Ascending aorta (tissue), 2 donors: ENCODE data around the gene RBM44. TPM values are rescaled to one million over a fixed set of nuclear protein-coding genes. Genes with fewer than 3 reads are reported as not detected.
"Not testable (repeated sequence)": the region's sequence is repeated elsewhere in the genome, so short reads cannot be mapped to it uniquely, and the experiment has no call there.

Source experiments
- DNase-seq, 2 donors: peaks; one replicate each; pipeline ENCODE4 v3.0.0-alpha.2; 2019; ENCODE audit warnings: low spot score in 2 of 2
- H3K27ac ChIP-seq, 2 donors: fragments of 200-600 bp; sonication (generic); one replicate each; pipeline ENCODE4 v1.5.1; 2016 to 2017; ENCODE audit warnings: mild to moderate bottlenecking in 1 of 2
- H3K27me3 ChIP-seq: fragments of 200-600 bp; sonication (generic); one replicate; pipeline ENCODE4 v1.5.1; 2017
- H3K36me3 ChIP-seq, 2 donors: fragments of 200-600 bp; sonication (generic); one replicate each; pipeline ENCODE4 v1.5.1; 2016
- H3K4me1 ChIP-seq, 2 donors: fragments of 200-600 bp; sonication (generic); one replicate each; pipeline ENCODE4 v1.5.1; 2016 to 2017; ENCODE audit warnings: mild to moderate bottlenecking in 1 of 2
- H3K4me3 ChIP-seq, 2 donors: fragments of 200-600 bp; sonication (generic); one replicate each; pipeline ENCODE4 v1.5.1; 2016 to 2017; ENCODE audit warnings: mild to moderate bottlenecking in 1 of 2
- H3K9me3 ChIP-seq, 2 donors: fragments of 200-600 bp; sonication (generic); one replicate each; pipeline ENCODE4 v1.5.1; 2016
- CTCF ChIP-seq, 3 experiments: fragments of 200-600 bp in 2 of 3; fragments of 450-650 bp in 1 of 3; sonication (generic) in 2 of 3; IDR thresholded peaks; one replicate each; pipeline ENCODE4 v1.5.1; 2016 to 2019; ENCODE audit warnings: antibody characterized with exemption in 3 of 3, mild to moderate bottlenecking in 1 of 3, moderate library complexity in 1 of 3
- intact Hi-C: fragments of 100-400 bp; cut with DNase I; formaldehyde crosslinking; loops from one replicate; pipeline ENCODE4 v1.15.1; 2023
- total RNA-seq: library from RNA; depleted of rRNA; stranded (reverse); fragments of >200 nt; gene quantifications from one replicate; pipeline ENCODE4 v1.1.0, GENCODE V29; 2016

RBM44 gene
- total RNA-seq, 1 donor from 2014 or later = 8.5 TPM

GRCh38 chr2:237772513-237772912 lies 26.1 kb upstream of the RBM44 start:
- Histone ChIP-seq H3K4me1 (peaks cover 0 to 17% of the 10 kb centered on the region in 2 donors), H3K27me3 (no peaks in the 10 kb centered on the region), H3K9me3 (no peaks in the 10 kb centered on the region), H3K27ac (peak overlapping the region; percentile 60 to 80), H3K4me3 (no peak overlapping the region), H3K36me3 (peaks cover 43 to 60% of the 10 kb centered on the region in 2 donors)
- intact Hi-C loops = loop anchor here (10.0 kb wide), 1 partner anchor 258 kb away; no protein-coding TSS in a partner anchor
- no peak for TF ChIP-seq CTCF (IDR thresholded peaks at IDR 0.05)
- DNase-seq = no peak

- Histone ChIP-seq H3K27me3 (no peaks in the 10 kb centered on the region), H3K9me3 (no peaks in the 10 kb centered on the region), H3K27ac (peak overlapping the region; percentile 60 to 80), H3K4me1 (peaks cover 0 to 15% of the 10 kb centered on the region in 2 donors), H3K36me3 (peaks cover 52 to 73% of the 10 kb centered on the region in 2 donors), H3K4me3 (no peak overlapping the region)
- no peak for TF ChIP-seq CTCF (IDR thresholded peaks at IDR 0.05)
- DNase-seq = no peak
- intact Hi-C loops = loop anchor here (10.0 kb wide), 1 partner anchor 259 kb away; no protein-coding TSS in a partner anchor
These were observed 24.8 kb upstream of the RBM44 start for GRCh38 chr2:237773826-237774225.

- H3K9me3 ChIP-seq = no peaks in the 10 kb centered on the region
- peaks cover 0 to 15% of the 10 kb centered on the region in 2 donors for H3K4me1 ChIP-seq
- intact Hi-C loops = loop anchor here (10.0 kb wide), 1 partner anchor 260 kb away; no protein-coding TSS in a partner anchor
- DNase-seq = no peak
- H3K27ac ChIP-seq = peak overlapping the region in 1 of 2 donors; percentile 80
- H3K27me3 ChIP-seq = no peaks in the 10 kb centered on the region
- TF ChIP-seq CTCF (IDR thresholded peaks at IDR 0.05) = peak; percentile 15 to 49 (median 33)
- no peak overlapping the region for H3K4me3 ChIP-seq
- H3K36me3 ChIP-seq = peaks cover 55 to 78% of the 10 kb centered on the region in 2 donors
These were observed 23.6 kb upstream of the RBM44 start for GRCh38 chr2:237774811-237775553.

- H3K4me1 ChIP-seq = no peaks in the 10 kb centered on the region
- no peak for DNase-seq
- no peak for TF ChIP-seq CTCF (IDR thresholded peaks at IDR 0.05)
- no peak overlapping the region for H3K4me3 ChIP-seq
- H3K36me3 ChIP-seq = peaks cover 60 to 84% of the 10 kb centered on the region in 2 donors
- H3K27ac ChIP-seq = no peak overlapping the region
- intact Hi-C loops = loop anchor here (10.0 kb wide), 1 partner anchor 265 kb away; no protein-coding TSS in a partner anchor
- no peaks in the 10 kb centered on the region for H3K27me3 ChIP-seq
- H3K9me3 ChIP-seq = no peaks in the 10 kb centered on the region
These were observed 19.1 kb upstream of the RBM44 start for GRCh38 chr2:237779521-237779920.

- peaks cover 56 to 72% of the 10 kb centered on the region in 2 donors for H3K36me3 ChIP-seq
These were observed 16.4 kb upstream of the RBM44 start for GRCh38 chr2:237782181-237782580.

GRCh38 chr2:237783678-237784077 lies 14.9 kb upstream of the RBM44 start:
- intact Hi-C loops, H3K4me3 ChIP-seq, H3K27me3 ChIP-seq, DNase-seq, H3K27ac ChIP-seq, H3K4me1 ChIP-seq, H3K9me3 ChIP-seq: not testable (repeated sequence)
- H3K36me3 ChIP-seq = peaks cover 51 to 60% of the 10 kb centered on the region in 2 donors

More at GRCh38 chr2:237782181-237782580, 16.4 kb upstream of the RBM44 start:
- Histone ChIP-seq H3K27ac (no peak overlapping the region), H3K9me3 (no peaks in the 10 kb centered on the region), H3K4me1 (no peaks in the 10 kb centered on the region), H3K4me3 (no peak overlapping the region), H3K27me3 (no peaks in the 10 kb centered on the region)
- no peak for DNase-seq
- intact Hi-C loops = no loop called here
- TF ChIP-seq CTCF (IDR thresholded peaks at IDR 0.05) = no peak
